HUES48 (cell line): Measurements from ENCODE around the gene THAP2.
A peak's percentile ranks its signal among the peaks of the same experiment; 100 is the strongest.

Source experiments
- H3K27ac ChIP-seq: one replicate; pipeline ENCODE4 v1.7.0; 2013; ENCODE audit warnings: low read depth, low read length, inconsistent platforms
- H3K27me3 ChIP-seq: 2 replicates; pipeline ENCODE4 v1.6.1; 2013; ENCODE audit warnings: mild to moderate bottlenecking, low read length; ENCODE audit not compliant: control insufficient read depth, insufficient read depth
- H3K36me3 ChIP-seq: 2 replicates; pipeline ENCODE4 v1.6.1; 2013; ENCODE audit warnings: low read length; ENCODE audit not compliant: control insufficient read depth, insufficient read depth
- H3K4me1 ChIP-seq: 2 replicates; pipeline ENCODE4 v1.6.1; 2013; ENCODE audit warnings: mild to moderate bottlenecking, low read length; ENCODE audit not compliant: control insufficient read depth, insufficient read depth
- H3K4me3 ChIP-seq: 2 replicates; pipeline ENCODE4 v1.5.1; 2013; ENCODE audit warnings: mild to moderate bottlenecking, low read depth, low read length
- H3K9ac ChIP-seq: 2 replicates; pipeline ENCODE4 v1.6.1; 2013; ENCODE audit warnings: mild to moderate bottlenecking, low read depth, low read length, moderate library complexity
- H3K9me3 ChIP-seq: 2 replicates; pipeline ENCODE4 v1.6.1; 2013; ENCODE audit warnings: low read length; ENCODE audit not compliant: control insufficient read depth, insufficient read depth

Gene THAP2

GRCh38 chr12:71663561-71664410 is at the start of gene THAP2, which contains the start of gene ZFC3H1:
TSS of gene THAP2 (plus strand) at chr12:71664301. CDS start at chr12:71664510, 209 bp downstream.
TSS of gene ZFC3H1 (minus strand) at chr12:71663848. CDS start at chr12:71663610, 238 bp downstream.
- Histone ChIP-seq H3K9ac (peak within 1 kb of the TSS; percentile 92), H3K36me3 (peaks cover 16% of the 10 kb centered on the region), H3K4me3 (peak within 1 kb of the TSS; percentile 87), H3K9me3 (no peaks in the 10 kb centered on the region), H3K4me1 (peaks cover 11% of the 10 kb centered on the region), H3K27me3 (no peaks in the 10 kb centered on the region), H3K27ac (peak within 1 kb of the TSS; percentile 97)

DNA sequence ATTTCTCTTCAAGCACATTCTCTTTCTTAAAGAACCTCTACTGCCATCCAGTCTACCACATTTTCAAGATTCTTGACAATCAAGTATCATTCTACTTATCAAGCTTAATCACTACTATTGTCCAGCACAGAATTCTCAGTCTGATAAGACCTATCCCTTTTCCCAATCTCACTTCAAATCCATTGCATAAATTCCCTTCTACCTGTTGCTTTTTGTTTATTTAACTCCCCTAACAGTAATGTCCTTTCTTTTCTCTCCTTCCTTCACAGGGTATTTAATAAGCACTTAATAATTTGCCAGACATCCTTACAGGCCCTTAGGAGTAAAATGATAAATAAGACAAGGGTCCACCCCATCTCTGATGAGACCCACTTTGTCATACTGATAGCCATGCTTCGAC is 42.2 kb upstream of the THAP2 start:
- Histone ChIP-seq H3K9me3 (no peaks in the 10 kb centered on the region), H3K4me3 (no peak overlapping the region), H3K27ac (no peak overlapping the region), H3K4me1 (peaks cover 10% of the 10 kb centered on the region), H3K36me3 (peaks cover 98% of the 10 kb centered on the region), H3K9ac (no peak overlapping the region), H3K27me3 (no peaks in the 10 kb centered on the region)

DNA sequence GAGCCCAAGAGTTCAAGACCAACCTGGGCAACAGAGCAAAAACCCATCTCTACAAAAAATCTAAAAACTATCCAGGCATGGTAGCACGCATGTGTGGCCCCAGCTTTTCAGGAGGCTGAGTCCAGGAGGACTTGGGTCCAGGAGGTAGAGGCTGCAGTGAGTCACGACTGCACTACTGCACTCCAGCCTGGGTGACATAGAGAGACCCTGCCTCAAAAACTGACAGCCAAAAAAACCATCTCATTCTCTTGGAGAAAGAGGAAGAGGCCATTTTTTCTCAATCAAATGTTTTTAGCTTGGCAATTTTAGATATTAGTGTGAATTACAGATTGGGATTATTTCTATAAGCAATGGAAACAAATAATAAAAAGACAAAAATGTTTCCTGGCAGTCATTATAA is 38.6 kb upstream of the THAP2 start:
- no peak overlapping the region for H3K27ac ChIP-seq
- H3K9ac ChIP-seq = no peak overlapping the region
- no peaks in the 10 kb centered on the region for H3K9me3 ChIP-seq
- peaks cover 97% of the 10 kb centered on the region for H3K36me3 ChIP-seq
- no peaks in the 10 kb centered on the region for H3K27me3 ChIP-seq
- no peak overlapping the region for H3K4me3 ChIP-seq
- peaks cover 1% of the 10 kb centered on the region; the same call in 1 of the 2 replicates for H3K4me1 ChIP-seq

- H3K27ac ChIP-seq = no peak overlapping the region
- no peak overlapping the region for H3K4me3 ChIP-seq
- no peaks in the 10 kb centered on the region for H3K9me3 ChIP-seq
- H3K36me3 ChIP-seq = peaks cover 97% of the 10 kb centered on the region
- H3K9ac ChIP-seq = no peak overlapping the region
- H3K4me1 ChIP-seq = no peaks in the 10 kb centered on the region
- no peaks in the 10 kb centered on the region for H3K27me3 ChIP-seq
Measured at GRCh38 chr12:71626098-71626497, 38.0 kb upstream of the THAP2 start.

- Histone ChIP-seq H3K4me3 (no peak overlapping the region), H3K9me3 (no peaks in the 10 kb centered on the region), H3K36me3 (peaks cover 99% of the 10 kb centered on the region), H3K9ac (no peak overlapping the region), H3K27me3 (no peaks in the 10 kb centered on the region), H3K4me1 (no peaks in the 10 kb centered on the region), H3K27ac (no peak overlapping the region)
Measured at GRCh38 chr12:71626768-71627167, 37.3 kb upstream of the THAP2 start.

DNA sequence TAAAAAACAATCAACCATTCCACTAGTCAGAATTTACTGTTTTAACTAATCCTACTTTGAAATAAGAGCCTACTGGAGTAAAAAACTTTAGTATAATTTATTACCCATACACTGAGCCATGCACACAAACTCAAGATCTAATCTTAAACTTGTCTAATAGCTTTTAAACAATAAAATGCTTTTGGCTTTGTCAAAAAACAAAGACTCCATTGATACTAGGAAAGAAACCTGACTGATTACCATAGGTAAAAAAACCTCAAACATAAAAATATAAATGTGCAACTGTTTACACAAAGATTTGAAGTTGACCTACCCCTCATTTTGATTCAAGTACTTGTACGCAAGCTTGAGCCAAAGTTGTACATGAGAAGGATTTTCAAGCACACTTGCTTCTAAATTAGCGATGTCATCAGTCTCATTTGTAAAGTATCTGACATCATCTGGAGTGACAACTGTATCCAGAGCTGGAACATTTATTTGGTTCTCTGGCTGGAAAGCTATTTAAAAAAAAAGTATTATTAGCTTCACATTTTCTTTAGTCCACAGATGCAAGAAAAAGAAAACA is 36.6 kb upstream of the THAP2 start:
- no peaks in the 10 kb centered on the region for H3K9me3 ChIP-seq
- no peak overlapping the region for H3K9ac ChIP-seq
- no peaks in the 10 kb centered on the region for H3K4me1 ChIP-seq
- no peak overlapping the region for H3K4me3 ChIP-seq
- H3K27me3 ChIP-seq = no peaks in the 10 kb centered on the region
- H3K27ac ChIP-seq = no peak overlapping the region
- peaks cover 99% of the 10 kb centered on the region for H3K36me3 ChIP-seq

DNA sequence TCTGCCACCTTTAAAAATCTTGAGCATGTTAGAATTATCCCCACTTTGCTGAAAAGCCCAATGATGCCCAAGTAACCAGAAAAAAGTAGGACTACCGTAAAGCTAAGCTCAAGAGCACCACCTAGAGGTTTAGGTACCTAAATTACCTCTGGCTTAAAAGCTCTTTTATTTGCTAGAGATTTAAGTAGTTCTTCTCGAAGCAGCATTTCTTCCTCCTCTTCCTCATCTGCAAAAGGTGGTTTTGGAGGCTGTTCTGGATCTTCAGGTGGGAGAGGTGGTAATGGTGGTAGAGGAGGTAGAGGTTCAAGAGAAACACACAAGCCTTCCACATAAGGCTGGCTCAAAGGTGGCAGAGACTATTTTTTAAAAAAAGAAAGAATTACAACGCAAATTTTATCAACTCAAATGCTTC is 27.4 kb upstream of the THAP2 start:
- H3K9me3 ChIP-seq = no peaks in the 10 kb centered on the region
- no peaks in the 10 kb centered on the region for H3K4me1 ChIP-seq
- no peak overlapping the region for H3K9ac ChIP-seq
- H3K27me3 ChIP-seq = no peaks in the 10 kb centered on the region
- H3K27ac ChIP-seq = no peak overlapping the region
- no peak overlapping the region for H3K4me3 ChIP-seq
- peaks cover 87% of the 10 kb centered on the region for H3K36me3 ChIP-seq

GRCh38 chr12:71638499-71638898 is 25.6 kb upstream of the THAP2 start:
- Histone ChIP-seq H3K4me1 (no peaks in the 10 kb centered on the region), H3K9ac (no peak overlapping the region), H3K27me3 (no peaks in the 10 kb centered on the region), H3K27ac (no peak overlapping the region), H3K4me3 (no peak overlapping the region), H3K9me3 (no peaks in the 10 kb centered on the region), H3K36me3 (peaks cover 87% of the 10 kb centered on the region)

- H3K36me3 ChIP-seq = peaks cover 87% of the 10 kb centered on the region
- H3K4me3 ChIP-seq = no peak overlapping the region
- H3K9me3 ChIP-seq = no peaks in the 10 kb centered on the region
- no peaks in the 10 kb centered on the region for H3K4me1 ChIP-seq
- H3K27me3 ChIP-seq = no peaks in the 10 kb centered on the region
- H3K27ac ChIP-seq = peak overlapping the region; percentile 9
- H3K9ac ChIP-seq = no peak overlapping the region
Measured at GRCh38 chr12:71639341-71639760, 24.8 kb upstream of the THAP2 start.

DNA sequence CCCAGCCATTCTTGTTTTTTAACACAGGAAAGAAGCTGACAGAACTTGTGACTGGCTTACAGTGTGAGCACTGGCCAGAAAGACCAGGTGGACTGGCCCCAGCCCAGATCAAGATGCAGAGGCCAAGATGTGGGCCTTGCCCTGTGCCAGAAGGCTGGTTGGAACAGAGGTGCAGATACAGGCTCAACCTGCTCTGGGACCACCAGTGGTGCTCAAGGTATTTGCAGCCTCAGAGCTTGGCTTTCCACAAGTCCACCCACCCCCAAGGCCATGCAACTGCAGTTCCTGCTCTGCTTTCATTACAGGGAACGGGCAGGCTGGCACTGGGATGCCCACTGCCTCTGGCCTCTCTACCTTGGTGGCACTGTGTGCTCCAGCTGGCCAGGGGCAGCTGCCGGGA is 23.8 kb upstream of the THAP2 start:
- Histone ChIP-seq H3K27ac (no peak overlapping the region), H3K36me3 (peaks cover 87% of the 10 kb centered on the region), H3K27me3 (no peaks in the 10 kb centered on the region), H3K4me1 (no peaks in the 10 kb centered on the region), H3K9me3 (no peaks in the 10 kb centered on the region), H3K4me3 (no peak overlapping the region), H3K9ac (no peak overlapping the region)

DNA sequence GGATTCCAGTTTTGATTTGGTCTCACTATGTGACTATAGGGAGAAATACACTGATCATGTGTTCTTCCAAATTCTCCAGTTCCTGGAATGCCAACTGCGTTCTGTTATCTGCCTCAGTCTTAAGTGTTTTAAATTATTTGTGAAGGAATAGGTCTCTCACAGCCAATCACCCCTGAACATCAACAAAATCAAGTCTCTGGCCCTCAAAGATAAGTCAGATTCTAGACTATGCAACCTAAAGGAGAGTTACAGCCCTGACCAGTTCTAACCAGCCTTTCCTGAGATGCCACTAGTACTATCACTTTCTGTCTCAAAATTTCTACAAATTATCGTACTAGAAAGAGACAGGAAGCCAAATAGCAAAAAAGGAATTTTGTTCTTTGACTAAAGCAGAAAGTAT is 22.7 kb upstream of the THAP2 start:
- H3K4me3 ChIP-seq = no peak overlapping the region
- no peaks in the 10 kb centered on the region for H3K9me3 ChIP-seq
- H3K27me3 ChIP-seq = no peaks in the 10 kb centered on the region
- H3K9ac ChIP-seq = no peak overlapping the region
- peaks cover 87% of the 10 kb centered on the region for H3K36me3 ChIP-seq
- H3K4me1 ChIP-seq = no peaks in the 10 kb centered on the region
- H3K27ac ChIP-seq = no peak overlapping the region
